ENCODE data around the gene UNC5C.
A peak's percentile ranks its signal among the peaks of the same experiment; 100 is the strongest.

GRCh38 chr4:95409127-95409526 is 139.6 kb downstream of the UNC5C start:
- TF ChIP-seq CTCF (IDR thresholded peaks at IDR 0.05) = no peak
- TF ChIP-seq MAX (IDR thresholded peaks at IDR 0.05; ENCODE audit: low read depth) = no peak
- no peak for TF ChIP-seq POLR2AphosphoS5 (IDR thresholded peaks at IDR 0.05; ENCODE audit: low read depth, low read length)
- no peak for TF ChIP-seq YY1 (IDR thresholded peaks at IDR 0.05; ENCODE audit: low read depth)
- TF ChIP-seq IRF3 (IDR thresholded peaks at IDR 0.05; ENCODE audit: low read depth, low read length) = no peak
- no peak for TF ChIP-seq USF2 (IDR thresholded peaks at IDR 0.05; ENCODE audit: borderline replicate concordance, low read depth, low read length)
- TF ChIP-seq EP300 (IDR thresholded peaks at IDR 0.05; ENCODE audit: borderline replicate concordance in 1 of 2, low read depth in 1 of 2, low read length in 1 of 2) = peak in 1 of 2 experiments; percentile 47; a peak in 1 of 4 replicates
